Right cardiac atrium (tissue), 5 donors: Measurements from ENCODE around the gene ID3. TPM values are rescaled to one million over a fixed set of nuclear protein-coding genes. Genes with fewer than 3 reads are reported as not detected.

Source experiments
- ATAC-seq, 2 donors: fragments of 200-7000 bp; cut with Tn5 transposase; one replicate each; pipeline versions ENCODE4 v1.8.0 to v1.9.1; 2020; ENCODE audit warnings: moderate library complexity in 2 of 2, mild to moderate bottlenecking in 1 of 2
- DNase-seq, 3 donors: peaks; one replicate each; pipeline ENCODE4 v3.0.0-alpha.2; 2020
- H3K27ac ChIP-seq: one replicate; pipeline ENCODE4 v1.5.1; 2013; ENCODE audit warnings: mild to moderate bottlenecking, low read length, control low read depth, moderate library complexity
- H3K27me3 ChIP-seq: one replicate; pipeline ENCODE4 v1.6.1; 2013; ENCODE audit not compliant: control insufficient read depth, insufficient read depth
- H3K4me1 ChIP-seq: one replicate; pipeline ENCODE4 v1.6.1; 2013; ENCODE audit warnings: low read length; ENCODE audit not compliant: control insufficient read depth, insufficient read depth
- H3K4me3 ChIP-seq: one replicate; pipeline ENCODE4 v1.5.1; 2013; ENCODE audit warnings: low read length, control low read depth
- H3K9me3 ChIP-seq: one replicate; pipeline ENCODE4 v1.6.1; 2013; ENCODE audit warnings: low read length; ENCODE audit not compliant: control insufficient read depth
- WGBS: extraction: QIAGEN DNeasy Blood & Tissue Kit; methylation state at CpG from one replicate; pipeline ENCODE4 v1.1.7; 2013; 5-methylcytosine and 5-hydroxymethylcytosine counted together
- intact Hi-C, 4 donors: fragments of 100-400 bp; cut with DNase I; formaldehyde crosslinking; loops; one replicate each; pipeline versions ENCODE4 v1.11.0 to v1.14.0; 2022 to 2023
- polyA plus RNA-seq: library from polyadenylated mRNA; stranded (reverse); fragments of 200-250 nt; gene quantifications from one replicate; pipeline ENCODE4 v1.2.3, GENCODE V29; 2013
- total RNA-seq, 4 donors: library from RNA; stranded (reverse); fragmentation: NEBNext Ultra II Directional; extraction: Animal tissue kit (Norgen Biotek cat#: 25700); gene quantifications; one replicate each; pipeline ENCODE4 v1.2.1, GENCODE V29; 2021
- donor health status: healthy with polysubstance abuse.
- donor health status: DM: no; HTN: yes; CAD: no.
- donor health status: DM: no; HTN: no; CAD: no.
- donor health status: DM: no; HTN: yes; CAD: no; lungs with severe emphysema.
- donor health status: DM: yes; HTN: yes; CAD: no.

ID3 gene
- total and polyA plus RNA-seq, 5 donors: 162 to 225 (median 179) TPM

GRCh38 chr1:23556635-23557470 is 2.4 kb downstream of the ID3 start:
- ATAC-seq: no peak
- intact Hi-C loops: no loop called here
- Histone ChIP-seq H3K27me3 (no peaks in the 10 kb centered on the region), H3K9me3 (no peaks in the 10 kb centered on the region), H3K4me3 (peak overlapping the region; percentile 89), H3K4me1 (peaks cover 3% of the 10 kb centered on the region), H3K27ac (peak overlapping the region; percentile 99)
- WGBS: 43% methylated on average over 4 of the region's 4 CpGs
- peak in 2 of 3 donors; percentile 69 to 77 for DNase-seq

- peak overlapping the region; percentile 99 for H3K27ac ChIP-seq
- intact Hi-C loops: no loop called here
- no peaks in the 10 kb centered on the region for H3K9me3 ChIP-seq
- H3K4me1 ChIP-seq: no peaks in the 10 kb centered on the region
- H3K27me3 ChIP-seq: no peaks in the 10 kb centered on the region
- DNase-seq: peak in 2 of 3 donors; percentile 65 to 66
- 23% methylated on average over 9 of the region's 9 CpGs for WGBS
- peak in 1 of 2 donors; percentile 1 for ATAC-seq
- H3K4me3 ChIP-seq: peak overlapping the region; percentile 89
Observed at GRCh38 chr1:23555986-23556634, 3.2 kb downstream of the ID3 start.

DNA sequence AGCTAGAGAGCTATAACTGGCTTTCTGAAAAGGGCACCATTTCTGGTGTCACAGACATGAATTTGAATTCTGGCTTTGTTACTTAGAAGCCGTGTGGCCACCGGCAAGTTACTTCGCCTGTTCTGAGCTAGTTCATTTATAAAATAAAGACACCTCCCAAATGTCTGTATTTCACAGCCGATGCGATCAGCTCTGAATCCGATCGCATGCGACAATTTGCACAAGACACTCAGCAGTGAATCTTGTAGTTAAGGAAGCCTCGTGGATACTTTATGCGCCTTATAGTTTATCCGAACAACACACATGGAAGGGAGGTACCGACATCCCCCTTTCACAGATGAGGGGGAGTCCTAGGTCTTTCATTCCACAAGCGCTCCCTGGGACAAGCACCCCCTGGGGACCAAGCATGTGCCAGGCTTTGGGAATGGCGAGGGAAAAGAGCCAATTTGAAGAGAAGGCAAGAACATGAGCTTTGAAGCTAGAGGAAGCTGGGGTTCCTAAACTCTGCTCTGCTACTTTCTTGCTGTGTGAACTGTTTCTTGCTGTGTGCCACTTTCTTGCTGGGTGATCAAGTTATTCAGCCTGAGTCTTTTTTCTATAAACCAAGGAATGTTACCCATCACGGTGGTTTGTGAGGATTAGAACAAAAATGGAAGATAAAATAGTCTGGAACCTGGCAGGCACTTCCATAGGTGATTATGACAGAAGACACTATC is 3.9 kb downstream of the ID3 start:
- H3K27me3 ChIP-seq: no peaks in the 10 kb centered on the region
- DNase-seq (peak; percentile 58 to 87 (median 84)), ATAC-seq (peak; percentile 0 to 1)
- peak overlapping the region; percentile 89 for H3K4me3 ChIP-seq
- H3K4me1 ChIP-seq: no peaks in the 10 kb centered on the region
- peak overlapping the region; percentile 99 for H3K27ac ChIP-seq
- H3K9me3 ChIP-seq: no peaks in the 10 kb centered on the region
- 13% methylated on average over 15 of the region's 15 CpGs for WGBS
- intact Hi-C loops: no loop called here

GRCh38 chr1:23554481-23555269 is 4.6 kb downstream of the ID3 start:
- Histone ChIP-seq H3K4me1 (no peaks in the 10 kb centered on the region), H3K27ac (peak overlapping the region; percentile 99), H3K4me3 (peak overlapping the region; percentile 89), H3K27me3 (no peaks in the 10 kb centered on the region), H3K9me3 (no peaks in the 10 kb centered on the region)
- DNase-seq (peak; percentile 89 to 96 (median 95)), ATAC-seq (peak; percentile 68 to 77)
- 1% methylated on average over 81 of the region's 81 CpGs for WGBS
- intact Hi-C loops: no loop called here

DNA sequence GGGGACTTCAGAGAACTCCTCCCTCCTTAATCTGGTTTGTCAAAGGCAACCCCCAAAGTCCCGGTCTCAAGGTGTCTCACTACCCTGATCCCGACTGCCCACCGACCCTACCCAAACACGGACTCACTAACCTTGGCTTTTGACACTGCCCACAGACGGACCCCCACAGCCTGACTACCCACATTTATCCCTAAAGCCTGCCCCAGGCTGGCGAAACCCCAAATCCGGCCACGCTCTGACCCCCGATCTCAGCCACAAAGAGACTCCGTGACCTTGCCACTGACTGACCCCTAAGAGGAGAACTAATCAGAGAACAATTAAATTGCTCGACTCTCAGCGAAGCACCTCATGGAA is 5.2 kb downstream of the ID3 start:
- no peak for ATAC-seq
- Histone ChIP-seq H3K4me1 (no peaks in the 10 kb centered on the region), H3K27me3 (no peaks in the 10 kb centered on the region), H3K4me3 (peak overlapping the region; percentile 89), H3K27ac (peak overlapping the region; percentile 73), H3K9me3 (no peaks in the 10 kb centered on the region)
- intact Hi-C loops: no loop called here
- DNase-seq: peak in 2 of 3 donors; percentile 49 to 72
- WGBS: 49% methylated on average over 12 of the region's 12 CpGs

- Histone ChIP-seq H3K4me1 (no peaks in the 10 kb centered on the region), H3K27me3 (no peaks in the 10 kb centered on the region), H3K27ac (peak overlapping the region; percentile 73), H3K4me3 (no peak overlapping the region), H3K9me3 (no peaks in the 10 kb centered on the region)
- 69% methylated on average over 21 of the region's 21 CpGs for WGBS
- ATAC-seq (no peak), DNase-seq (peak in 1 of 3 donors; percentile 69)
- intact Hi-C loops: no loop called here
Observed at GRCh38 chr1:23553231-23554126, 5.8 kb downstream of the ID3 start.

DNA sequence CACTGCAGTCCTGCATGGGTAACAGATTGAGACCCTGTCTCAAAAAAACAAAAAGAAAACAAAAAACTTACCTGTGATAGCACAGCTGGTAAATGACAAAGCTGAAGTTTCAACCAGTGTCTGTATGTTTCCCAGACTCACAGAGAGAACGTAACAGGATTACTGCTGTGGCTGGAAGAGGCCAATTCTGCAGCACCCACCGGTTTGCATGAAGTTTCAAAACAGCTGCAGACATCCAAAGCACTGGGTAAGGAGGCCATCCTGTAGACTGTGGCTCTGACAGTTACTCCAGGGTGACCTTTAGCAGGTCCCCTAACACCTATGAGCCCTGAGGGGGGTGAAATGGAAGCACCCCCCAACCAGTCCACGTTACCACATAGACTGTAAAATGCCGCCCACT is 7.5 kb downstream of the ID3 start:
- no peaks in the 10 kb centered on the region for H3K9me3 ChIP-seq
- no peak overlapping the region for H3K4me3 ChIP-seq
- intact Hi-C loops: no loop called here
- no peak for ATAC-seq
- H3K27me3 ChIP-seq: no peaks in the 10 kb centered on the region
- no peak overlapping the region for H3K27ac ChIP-seq
- DNase-seq: no peak
- WGBS: 76% methylated on average over 4 of the region's 4 CpGs
- no peaks in the 10 kb centered on the region for H3K4me1 ChIP-seq

DNA sequence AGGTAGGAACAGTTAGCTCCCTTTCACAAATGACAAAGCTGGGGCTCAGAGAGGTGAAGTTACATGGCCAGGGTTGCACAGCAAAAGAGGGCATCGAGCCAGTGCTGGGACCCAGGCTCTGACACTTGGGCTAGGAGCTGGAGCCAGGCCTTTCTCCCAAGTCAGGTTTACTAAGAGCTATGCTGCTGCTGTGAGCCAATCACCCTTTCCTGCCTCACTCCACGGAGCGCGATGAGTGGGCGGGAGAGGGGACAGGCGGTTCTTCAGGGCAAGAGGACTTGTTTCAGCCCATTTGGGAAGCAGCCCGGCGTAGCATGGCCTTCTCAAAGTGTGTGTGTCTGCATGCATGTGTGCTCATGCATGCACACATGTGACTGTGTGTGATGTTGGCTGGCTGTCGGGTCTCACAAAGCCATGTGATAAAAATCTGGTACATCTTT is 10.6 kb downstream of the ID3 start:
- no peaks in the 10 kb centered on the region for H3K9me3 ChIP-seq
- H3K4me3 ChIP-seq: no peak overlapping the region
- intact Hi-C loops: loop anchor here in 1 of 4 donors (10.0 kb wide), 1 partner anchor 46 kb away; no protein-coding TSS in a partner anchor
- peak overlapping the region; percentile 43 for H3K27ac ChIP-seq
- ATAC-seq: peak; percentile 71 to 82
- 40% methylated on average over 9 of the region's 9 CpGs for WGBS
- H3K27me3 ChIP-seq: no peaks in the 10 kb centered on the region
- DNase-seq: peak; percentile 83 to 90 (median 89)
- no peaks in the 10 kb centered on the region for H3K4me1 ChIP-seq

- no peak for ATAC-seq
- Histone ChIP-seq H3K4me3 (no peak overlapping the region), H3K27ac (no peak overlapping the region), H3K27me3 (no peaks in the 10 kb centered on the region), H3K4me1 (no peaks in the 10 kb centered on the region), H3K9me3 (no peaks in the 10 kb centered on the region)
- whole genome bisulfite sequencing: 78% methylated on average over 8 of the region's 8 CpGs
- intact Hi-C loops: loop anchor here in 1 of 4 donors (10.0 kb wide), 1 partner anchor 48 kb away; no protein-coding TSS in a partner anchor
- no peak for DNase-seq
Observed at GRCh38 chr1:23546897-23547584, 12.3 kb downstream of the ID3 start.
